ENCODE data around the gene IL17RE.

DNA sequence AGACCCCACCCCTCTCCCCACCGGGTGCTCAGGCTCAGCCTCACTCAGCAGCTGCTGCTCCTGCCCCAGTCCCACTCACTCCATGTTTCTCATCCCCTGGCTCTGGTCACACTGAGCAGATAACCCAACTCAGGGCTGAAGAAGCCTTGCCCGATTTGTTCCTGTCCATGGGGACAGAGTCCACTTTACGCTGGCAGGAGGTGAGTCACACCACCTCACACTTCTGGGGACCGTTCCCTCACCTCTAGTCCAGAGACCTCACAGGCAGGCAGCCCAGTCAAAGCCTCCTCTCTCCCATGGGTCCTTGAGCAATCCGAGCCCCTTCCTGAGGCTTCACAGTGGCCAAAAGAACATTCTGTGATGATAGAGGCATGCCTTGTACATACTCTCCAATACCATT is 23.9 kb upstream of the IL17RE start:
- TF ChIP-seq POLR2AphosphoS5 (IDR thresholded peaks at IDR 0.05; ENCODE audit: low read depth, low read length) (no peak), SIN3A (IDR thresholded peaks at IDR 0.05; ENCODE audit: borderline replicate concordance, insufficient read depth, low read length) (no peak)

All from PFSK-1 (cell line).